ENCODE measurements around the gene BAIAP2.

Gene BAIAP2

DNA sequence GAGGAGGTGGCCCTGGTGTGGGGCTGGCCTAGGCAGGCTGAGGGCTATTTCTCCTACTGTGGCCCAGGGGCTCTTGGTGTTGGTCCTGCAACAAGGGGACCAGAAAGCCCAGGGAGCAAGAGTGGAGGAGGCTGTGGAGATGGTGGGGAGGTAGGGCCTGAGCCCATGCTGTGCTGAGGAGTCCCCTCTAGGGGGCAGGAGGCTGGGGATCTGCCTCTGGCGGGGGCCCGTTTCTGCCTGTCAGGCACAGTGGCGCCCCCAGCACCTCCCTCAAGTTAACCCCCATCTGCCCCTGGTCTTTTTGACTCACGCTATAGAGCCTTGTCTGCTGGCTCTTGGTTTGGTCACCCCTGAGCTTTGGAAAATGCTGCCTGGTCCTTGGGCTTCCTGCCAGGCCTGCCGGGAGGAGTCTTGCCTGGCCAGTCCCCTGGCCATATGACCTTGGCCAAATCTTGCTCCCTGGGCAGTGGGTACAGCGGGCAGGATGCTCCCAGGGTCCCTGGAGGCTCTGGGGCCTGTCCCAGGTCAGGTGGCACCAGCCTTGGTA lies 5.9 kb downstream of the BAIAP2 start:
- Histone ChIP-seq H3K4me3 (ENCODE audit: insufficient read length, low read depth) (no peak overlapping the region), H3K36me3 (ENCODE audit: insufficient read depth, insufficient read length, low read length) (peaks cover 53% of the 10 kb centered on the region), H3K4me1 (ENCODE audit: insufficient read depth, insufficient read length) (peaks cover 47% of the 10 kb centered on the region), H3K9me3 (ENCODE audit: insufficient read depth, low read length) (no peaks in the 10 kb centered on the region), H3K27me3 (ENCODE audit: insufficient read depth, insufficient read length) (peaks cover 5% of the 10 kb centered on the region), H3K9ac (ENCODE audit: insufficient read length, low read depth) (no peak overlapping the region)
- no peak for DNase-seq (ENCODE audit: low read depth, low spot score)
- no peak for TF ChIP-seq SUZ12 (IDR thresholded peaks at IDR 0.05; ENCODE audit: extremely low read depth, insufficient read depth, insufficient read length)
- no peak for TF ChIP-seq ZNF274 (IDR thresholded peaks at IDR 0.05; ENCODE audit: low read depth, low read length)
- TF ChIP-seq YY1 (IDR thresholded peaks at IDR 0.05; ENCODE audit: insufficient read depth, insufficient read length): no peak

GRCh38 chr17:81042606-81043005 lies 7.7 kb downstream of the BAIAP2 start:
- Histone ChIP-seq H3K36me3 (ENCODE audit: insufficient read depth, insufficient read length, low read length) (peaks cover 52% of the 10 kb centered on the region), H3K9me3 (ENCODE audit: insufficient read depth, low read length) (no peaks in the 10 kb centered on the region), H3K9ac (ENCODE audit: insufficient read length, low read depth) (peak overlapping the region; percentile 0), H3K4me3 (ENCODE audit: insufficient read length, low read depth) (no peak overlapping the region), H3K27me3 (ENCODE audit: insufficient read depth, insufficient read length) (no peaks in the 10 kb centered on the region), H3K4me1 (ENCODE audit: insufficient read depth, insufficient read length) (peaks cover 54% of the 10 kb centered on the region)
- no peak for DNase-seq (ENCODE audit: low read depth, low spot score)
- TF ChIP-seq ZNF274 (IDR thresholded peaks at IDR 0.05; ENCODE audit: low read depth, low read length) (no peak), SUZ12 (IDR thresholded peaks at IDR 0.05; ENCODE audit: extremely low read depth, insufficient read depth, insufficient read length) (no peak), YY1 (IDR thresholded peaks at IDR 0.05; ENCODE audit: insufficient read depth, insufficient read length) (no peak)

DNA sequence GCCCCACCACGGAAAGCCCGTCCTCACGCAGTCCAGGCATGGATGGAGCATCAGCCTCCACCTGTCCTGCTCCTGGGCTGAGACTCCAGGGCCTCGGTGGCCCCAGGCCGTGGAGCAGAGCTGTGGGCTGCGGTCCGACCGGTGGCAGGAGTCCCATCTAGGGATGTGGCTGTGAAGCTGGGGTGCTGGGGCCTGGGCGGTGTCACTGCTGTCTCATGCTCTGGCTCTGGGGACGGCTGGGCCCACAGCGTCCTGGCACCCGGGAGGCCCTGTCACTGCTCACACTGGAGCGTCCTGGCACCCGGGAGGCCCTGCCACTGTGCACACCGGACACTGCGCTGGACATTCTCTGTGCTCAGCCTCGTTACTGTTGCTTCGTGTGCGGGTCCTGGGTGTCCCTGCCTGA lies 8.4 kb downstream of the BAIAP2 start:
- Histone ChIP-seq H3K4me1 (ENCODE audit: insufficient read depth, insufficient read length) (peaks cover 57% of the 10 kb centered on the region), H3K9ac (ENCODE audit: insufficient read length, low read depth) (peak overlapping the region; percentile 70)

GRCh38 chr17:81043725-81044427 lies 8.9 kb downstream of the BAIAP2 start:
- DNase-seq (ENCODE audit: low read depth, low spot score): no peak
- no peak for TF ChIP-seq SUZ12 (IDR thresholded peaks at IDR 0.05; ENCODE audit: extremely low read depth, insufficient read depth, insufficient read length)
- TF ChIP-seq YY1 (IDR thresholded peaks at IDR 0.05; ENCODE audit: insufficient read depth, insufficient read length): no peak
- no peak for TF ChIP-seq ZNF274 (IDR thresholded peaks at IDR 0.05; ENCODE audit: low read depth, low read length)
- Histone ChIP-seq H3K36me3 (ENCODE audit: insufficient read depth, insufficient read length, low read length) (peaks cover 40% of the 10 kb centered on the region), H3K4me3 (ENCODE audit: insufficient read length, low read depth) (no peak overlapping the region), H3K4me1 (ENCODE audit: insufficient read depth, insufficient read length) (peaks cover 61% of the 10 kb centered on the region), H3K27me3 (ENCODE audit: insufficient read depth, insufficient read length) (no peaks in the 10 kb centered on the region), H3K9me3 (ENCODE audit: insufficient read depth, low read length) (no peaks in the 10 kb centered on the region), H3K9ac (ENCODE audit: insufficient read length, low read depth) (peak overlapping the region; percentile 70)

More for the DNA sequence above, 8.4 kb downstream of the BAIAP2 start:
- H3K27me3 ChIP-seq (ENCODE audit: insufficient read depth, insufficient read length): no peaks in the 10 kb centered on the region
- H3K9me3 ChIP-seq (ENCODE audit: insufficient read depth, low read length): no peaks in the 10 kb centered on the region
- peaks cover 46% of the 10 kb centered on the region for H3K36me3 ChIP-seq (ENCODE audit: insufficient read depth, insufficient read length, low read length)
- no peak overlapping the region for H3K4me3 ChIP-seq (ENCODE audit: insufficient read length, low read depth)
- no peak for DNase-seq (ENCODE audit: low read depth, low spot score)
- no peak for TF ChIP-seq YY1 (IDR thresholded peaks at IDR 0.05; ENCODE audit: insufficient read depth, insufficient read length)
- TF ChIP-seq ZNF274 (IDR thresholded peaks at IDR 0.05; ENCODE audit: low read depth, low read length): no peak
- no peak for TF ChIP-seq SUZ12 (IDR thresholded peaks at IDR 0.05; ENCODE audit: extremely low read depth, insufficient read depth, insufficient read length)

DNA sequence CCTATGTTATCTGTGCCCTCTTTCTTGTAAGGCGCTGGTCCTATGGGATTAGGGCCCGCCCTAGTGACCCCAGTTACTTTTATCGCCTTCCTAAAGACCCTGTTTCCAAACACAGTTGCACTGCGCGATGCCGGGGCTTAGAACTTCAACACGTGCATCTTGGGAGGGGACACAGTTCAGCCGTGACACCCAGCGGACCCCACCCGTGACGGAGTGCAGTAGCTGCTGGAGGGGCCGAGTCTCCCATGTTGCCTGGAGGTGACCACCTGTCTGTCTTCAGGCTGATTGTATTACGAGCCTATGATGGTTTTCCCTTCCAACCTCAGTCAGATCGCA lies 9.4 kb downstream of the BAIAP2 start:
- no peak for DNase-seq (ENCODE audit: low read depth, low spot score)
- Histone ChIP-seq H3K27me3 (ENCODE audit: insufficient read depth, insufficient read length) (no peaks in the 10 kb centered on the region), H3K36me3 (ENCODE audit: insufficient read depth, insufficient read length, low read length) (peaks cover 35% of the 10 kb centered on the region), H3K4me1 (ENCODE audit: insufficient read depth, insufficient read length) (peaks cover 61% of the 10 kb centered on the region), H3K9me3 (ENCODE audit: insufficient read depth, low read length) (no peaks in the 10 kb centered on the region), H3K4me3 (ENCODE audit: insufficient read length, low read depth) (no peak overlapping the region), H3K9ac (ENCODE audit: insufficient read length, low read depth) (peak overlapping the region; percentile 4)
- TF ChIP-seq YY1 (IDR thresholded peaks at IDR 0.05; ENCODE audit: insufficient read depth, insufficient read length): no peak

DNA sequence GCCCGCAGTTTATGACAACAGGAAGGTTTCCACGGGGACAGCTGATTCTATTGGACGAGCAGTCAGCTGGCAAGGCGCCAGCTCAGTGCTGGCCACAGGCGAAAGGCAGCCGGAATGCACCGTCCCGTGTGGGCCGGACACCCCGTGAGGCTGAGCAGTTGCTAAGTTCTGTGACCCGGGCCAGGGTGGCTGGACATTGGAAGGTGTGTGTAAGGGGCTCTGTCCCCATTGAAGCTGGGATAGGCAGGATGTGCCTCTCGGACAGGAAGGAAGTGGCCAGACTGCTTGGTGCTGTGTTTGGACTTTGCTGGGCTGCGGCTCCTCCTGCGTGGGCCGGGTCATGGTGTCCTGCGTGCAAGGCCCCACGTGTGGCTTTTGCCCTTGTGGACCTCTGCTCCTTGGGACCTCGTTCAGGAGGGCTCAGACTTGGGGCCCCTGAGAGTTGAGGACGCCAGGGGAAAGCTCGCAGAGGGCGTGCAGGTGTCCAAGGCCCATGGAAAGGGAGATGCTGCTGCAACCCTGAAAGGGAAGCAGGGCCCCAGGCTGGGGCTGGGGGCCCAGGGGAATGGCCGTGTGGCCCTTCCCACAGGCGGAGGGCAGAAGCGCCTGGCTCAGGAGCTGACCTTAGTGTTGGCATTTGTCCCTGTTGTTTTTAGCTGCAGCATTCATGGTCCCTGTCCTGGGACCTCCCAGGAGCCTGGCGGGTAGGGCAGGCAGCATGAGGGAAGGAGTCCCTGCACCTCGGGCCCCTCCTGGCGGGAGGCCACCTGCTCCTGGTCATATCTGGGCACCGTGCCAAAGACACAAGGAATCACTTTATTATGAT lies 10.0 kb downstream of the BAIAP2 start:
- DNase-seq (ENCODE audit: low read depth, low spot score): no peak

DNA sequence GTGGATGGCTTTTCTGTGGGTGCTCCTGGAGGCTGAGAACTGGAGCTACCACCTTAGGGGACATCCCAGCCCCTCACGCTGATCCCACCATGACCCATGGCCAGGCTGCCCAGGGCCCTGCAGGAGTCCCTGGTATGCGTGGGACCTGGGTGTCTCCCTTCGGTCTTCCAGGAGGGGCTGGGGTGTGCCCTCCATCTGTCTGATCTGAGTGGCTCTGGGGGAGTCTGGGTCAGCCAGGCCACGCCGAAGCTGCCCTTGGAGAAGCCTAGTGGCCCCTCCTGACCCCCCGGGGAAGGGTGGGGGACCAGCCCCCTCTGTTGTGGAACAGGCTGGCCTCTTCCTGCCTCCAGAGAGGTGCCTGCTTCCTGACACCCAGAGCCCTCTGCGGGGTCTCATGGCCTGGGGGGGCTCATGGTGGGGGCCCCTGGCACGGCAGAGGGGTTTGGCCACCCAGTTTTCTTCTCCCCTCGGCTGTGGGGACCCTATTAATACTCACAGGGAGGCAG lies 10.7 kb downstream of the BAIAP2 start:
- no peak for DNase-seq (ENCODE audit: low read depth, low spot score)
- peaks cover 59% of the 10 kb centered on the region for H3K4me1 ChIP-seq (ENCODE audit: insufficient read depth, insufficient read length)
- no peak overlapping the region for H3K9ac ChIP-seq (ENCODE audit: insufficient read length, low read depth)
- peaks cover 36% of the 10 kb centered on the region for H3K36me3 ChIP-seq (ENCODE audit: insufficient read depth, insufficient read length, low read length)
- TF ChIP-seq ZNF274 (IDR thresholded peaks at IDR 0.05; ENCODE audit: low read depth, low read length) (no peak), SUZ12 (IDR thresholded peaks at IDR 0.05; ENCODE audit: extremely low read depth, insufficient read depth, insufficient read length) (no peak), YY1 (IDR thresholded peaks at IDR 0.05; ENCODE audit: insufficient read depth, insufficient read length) (no peak)
- H3K27me3 ChIP-seq (ENCODE audit: insufficient read depth, insufficient read length): no peaks in the 10 kb centered on the region
- H3K4me3 ChIP-seq (ENCODE audit: insufficient read length, low read depth): no peak overlapping the region
- no peaks in the 10 kb centered on the region for H3K9me3 ChIP-seq (ENCODE audit: insufficient read depth, low read length)

More for the DNA sequence above, 10.0 kb downstream of the BAIAP2 start:
- H3K27me3 ChIP-seq (ENCODE audit: insufficient read depth, insufficient read length): no peaks in the 10 kb centered on the region
- no peak for TF ChIP-seq YY1 (IDR thresholded peaks at IDR 0.05; ENCODE audit: insufficient read depth, insufficient read length)
- peaks cover 61% of the 10 kb centered on the region for H3K4me1 ChIP-seq (ENCODE audit: insufficient read depth, insufficient read length)
- H3K9me3 ChIP-seq (ENCODE audit: insufficient read depth, low read length): no peaks in the 10 kb centered on the region
- H3K36me3 ChIP-seq (ENCODE audit: insufficient read depth, insufficient read length, low read length): peaks cover 31% of the 10 kb centered on the region
- peak overlapping the region; percentile 4 for H3K9ac ChIP-seq (ENCODE audit: insufficient read length, low read depth)
- no peak overlapping the region for H3K4me3 ChIP-seq (ENCODE audit: insufficient read length, low read depth)
